NCI-H1930 (cell line): ENCODE data around the gene RPH3AL.
"Not testable (repeated sequence)": the region's sequence is repeated elsewhere in the genome, so short reads cannot be mapped to it uniquely, and the experiment has no call there.

Experiments used
- DNase-seq, 2 experiments: peaks; one replicate each; lab custom pipeline; 2025; lab: John Stamatoyannopoulos, UW

Gene RPH3AL

GRCh38 chr17:282000-282911 is 70.4 kb downstream of the RPH3AL start:
- no peak for DNase-seq

GRCh38 chr17:281365-281999 is 71.1 kb downstream of the RPH3AL start:
- DNase-seq = no peak

GRCh38 chr17:280901-281300 is 71.7 kb downstream of the RPH3AL start:
- no peak for DNase-seq

GRCh38 chr17:280216-280615 is 72.4 kb downstream of the RPH3AL start:
- DNase-seq = no peak

GRCh38 chr17:279776-280175 is 72.8 kb downstream of the RPH3AL start:
- DNase-seq = no peak

- DNase-seq = no peak
These were observed 73.3 kb downstream of the RPH3AL start for GRCh38 chr17:279331-279730.

- DNase-seq = no peak
These were observed 73.9 kb downstream of the RPH3AL start for GRCh38 chr17:278676-279059.

- DNase-seq = no peak
These were observed 74.4 kb downstream of the RPH3AL start for GRCh38 chr17:278055-278675.

GRCh38 chr17:274902-275301 is 77.7 kb downstream of the RPH3AL start:
- no peak for DNase-seq

- no peak for DNase-seq
These were observed 78.4 kb downstream of the RPH3AL start for GRCh38 chr17:273981-274832.

- DNase-seq = not testable (repeated sequence)
These were observed 79.8 kb downstream of the RPH3AL start for GRCh38 chr17:272856-273255.

- not testable (repeated sequence) for DNase-seq
These were observed 80.5 kb downstream of the RPH3AL start for GRCh38 chr17:271928-272623.

GRCh38 chr17:269616-270514 is 82.7 kb downstream of the RPH3AL start:
- no peak for DNase-seq

- no peak for DNase-seq
These were observed 85.6 kb downstream of the RPH3AL start for GRCh38 chr17:266701-267667.

- DNase-seq = no peak
These were observed 86.4 kb downstream of the RPH3AL start for GRCh38 chr17:266219-266618.

GRCh38 chr17:265718-266117 is 86.9 kb downstream of the RPH3AL start:
- no peak for DNase-seq

GRCh38 chr17:263773-264172 is 88.8 kb downstream of the RPH3AL start:
- no peak for DNase-seq

- no peak for DNase-seq
These were observed 89.3 kb downstream of the RPH3AL start for GRCh38 chr17:263271-263670.

- no peak for DNase-seq
These were observed 91.0 kb downstream of the RPH3AL start for GRCh38 chr17:261635-262034.
